GM19328 (cell line): ENCODE measurements around the gene SMIM5.
"Not testable (repeated sequence)": the region's sequence is repeated elsewhere in the genome, so short reads cannot be mapped to it uniquely, and the experiment has no call there.

Experiments
- ATAC-seq: cut with Tn5 transposase; IDR thresholded peaks from one replicate; pipeline ENCODE4 v1.9.1; 2021; ENCODE audit warnings: mild to moderate bottlenecking, moderate library complexity; ENCODE audit not compliant: unreplicated experiment

SMIM5 gene

DNA sequence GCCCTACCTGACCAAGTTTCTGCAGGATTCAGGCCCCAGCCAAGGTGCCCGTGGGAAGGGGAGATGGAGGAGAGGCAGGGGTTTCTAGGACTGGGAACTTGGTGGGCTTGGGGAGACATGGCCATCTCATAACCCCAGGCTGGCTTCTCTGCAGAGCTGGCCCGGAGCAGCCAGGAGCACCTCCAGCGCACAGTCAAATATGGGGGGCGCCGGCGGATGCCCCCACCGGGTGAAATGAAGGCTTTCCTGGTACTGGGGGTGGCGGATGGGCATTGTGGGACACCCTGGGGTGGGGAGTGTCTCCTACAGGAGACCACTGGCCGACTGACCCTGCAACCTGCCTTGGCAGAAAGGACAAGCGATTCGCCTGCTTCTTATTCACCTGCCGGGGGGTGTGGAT lies 9.2 kb upstream of the SMIM5 start:
- no peak for ATAC-seq

GRCh38 chr17:75624714-75625345 lies 8.4 kb upstream of the SMIM5 start:
- ATAC-seq, result no peak

DNA sequence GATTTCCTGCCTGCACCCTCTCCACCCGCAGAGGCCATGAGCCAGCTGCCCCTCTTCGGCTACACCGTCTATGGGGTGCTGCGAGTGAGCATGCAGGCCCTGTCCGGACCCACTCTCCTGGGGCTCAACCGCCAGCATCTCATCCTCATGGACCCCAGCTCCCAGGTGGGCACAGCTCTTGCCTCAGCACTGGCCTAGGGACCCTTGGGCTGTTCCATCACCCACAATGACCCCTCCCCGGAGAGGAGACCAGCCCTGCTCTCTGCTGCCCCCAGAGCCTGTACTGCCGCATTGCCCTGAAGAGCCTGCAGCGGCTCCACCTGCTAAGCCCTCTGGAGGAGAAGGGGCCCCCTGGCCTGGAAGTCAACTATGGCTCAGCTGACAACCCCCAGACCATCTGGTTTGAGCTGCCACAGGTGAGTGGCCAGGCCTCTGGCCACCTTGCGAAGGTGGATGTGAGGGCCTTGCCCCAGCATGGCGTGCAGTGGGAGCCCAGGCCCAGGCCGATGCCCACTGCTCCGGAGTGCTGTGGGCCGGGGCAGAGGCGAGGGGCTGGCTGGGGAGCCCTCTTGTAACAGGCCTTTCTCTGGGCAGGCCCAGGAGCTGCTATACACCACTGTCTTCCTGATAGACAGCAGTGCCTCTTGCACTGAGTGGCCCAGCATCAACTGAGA lies 7.3 kb upstream of the SMIM5 start:
- ATAC-seq, result no peak

- ATAC-seq, result no peak
These were observed 6.7 kb upstream of the SMIM5 start for GRCh38 chr17:75626496-75627038.

- ATAC-seq, result no peak
These were observed 6.1 kb upstream of the SMIM5 start for GRCh38 chr17:75627094-75627493.

DNA sequence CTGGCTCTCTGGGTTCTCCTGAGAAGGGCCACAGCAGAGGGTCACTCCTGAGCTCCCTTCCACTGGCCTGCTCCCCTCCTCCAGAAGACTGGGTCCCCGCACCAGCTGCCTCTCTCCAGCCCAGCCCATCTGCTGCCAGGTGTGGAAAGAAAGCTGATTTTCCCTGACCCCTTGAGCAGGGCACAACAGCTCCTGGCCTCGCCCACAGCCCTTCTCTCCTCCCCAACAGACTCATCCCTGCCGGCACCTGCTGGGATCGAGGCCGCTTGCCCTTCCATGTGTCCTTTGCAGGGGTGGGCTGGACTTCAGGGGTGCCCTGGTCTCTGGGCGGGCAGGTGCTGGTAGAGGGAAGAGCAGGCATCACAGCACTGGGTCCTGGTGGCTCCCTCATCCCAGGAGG lies 4.8 kb upstream of the SMIM5 start:
- ATAC-seq, result no peak

- no peak for ATAC-seq
These were observed 4.1 kb upstream of the SMIM5 start for GRCh38 chr17:75629157-75629556.

- no peak for ATAC-seq
These were observed 2.9 kb upstream of the SMIM5 start for GRCh38 chr17:75630071-75630917.

DNA sequence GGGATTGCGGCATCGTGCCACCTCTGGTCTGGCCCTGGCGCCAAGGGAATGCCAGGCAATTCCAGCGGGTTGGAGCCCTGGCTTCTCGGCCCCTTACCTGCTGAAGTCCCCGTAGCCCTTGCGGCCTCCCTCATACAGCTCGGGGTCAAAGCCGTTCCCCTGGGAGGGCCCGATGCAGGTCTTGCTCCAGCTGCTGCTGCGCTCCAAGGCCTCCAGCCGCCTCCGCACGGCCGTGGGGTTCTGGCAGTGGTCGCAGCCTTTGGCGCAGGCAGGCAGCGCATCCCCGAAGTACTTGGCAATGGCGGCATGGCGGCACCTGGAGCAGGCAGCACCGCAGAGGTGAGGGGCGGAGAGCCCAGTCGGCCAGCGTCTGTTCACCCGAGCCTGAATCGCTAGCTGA lies 1.9 kb upstream of the SMIM5 start:
- ATAC-seq, result no peak

DNA sequence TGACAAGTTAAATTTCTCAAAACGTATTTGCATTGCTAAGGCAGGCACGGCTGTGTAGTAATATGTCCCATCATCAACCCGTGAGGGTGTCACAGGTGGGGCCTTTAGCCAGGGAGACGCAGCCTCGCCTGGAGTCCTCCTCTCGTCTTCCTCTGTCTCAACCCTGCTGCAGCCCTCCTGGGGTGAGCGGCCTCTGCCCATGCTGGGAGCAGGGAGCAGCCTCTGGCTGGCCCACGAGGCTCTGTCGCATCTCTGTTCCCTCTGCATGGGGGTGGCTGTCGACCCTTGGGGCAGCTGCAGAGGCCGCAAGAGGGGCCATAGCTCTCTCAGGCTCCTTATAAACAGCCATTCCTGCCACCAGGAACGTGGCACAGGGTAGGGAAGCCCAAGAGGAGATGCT lies 806 bp upstream of the SMIM5 start:
- ATAC-seq, result no peak

GRCh38 chr17:75633486-75634375 lies 497 bp downstream of the SMIM5 start:
- no peak for ATAC-seq

DNA sequence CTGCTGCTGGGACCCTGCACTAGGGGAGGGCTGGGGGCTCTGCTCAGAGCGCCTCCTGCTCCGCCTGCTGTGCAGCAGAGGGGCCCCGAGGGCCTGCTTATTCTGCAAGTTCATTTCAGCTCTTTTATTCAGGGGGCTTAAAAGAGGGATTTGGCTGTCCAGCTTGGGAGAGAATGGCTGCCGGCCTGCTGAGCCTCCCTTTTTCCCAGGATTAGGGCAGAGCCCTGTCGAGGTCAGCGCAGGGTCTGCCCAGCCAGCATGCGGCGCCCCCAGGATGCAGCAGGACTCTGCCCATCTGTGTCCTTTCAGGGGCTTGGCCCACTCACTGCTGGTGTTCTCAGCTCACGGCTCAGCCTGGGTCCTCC lies 1.1 kb downstream of the SMIM5 start:
- no peak for ATAC-seq

- ATAC-seq, result no peak
These were observed 1.7 kb downstream of the SMIM5 start for GRCh38 chr17:75634754-75635609.

DNA sequence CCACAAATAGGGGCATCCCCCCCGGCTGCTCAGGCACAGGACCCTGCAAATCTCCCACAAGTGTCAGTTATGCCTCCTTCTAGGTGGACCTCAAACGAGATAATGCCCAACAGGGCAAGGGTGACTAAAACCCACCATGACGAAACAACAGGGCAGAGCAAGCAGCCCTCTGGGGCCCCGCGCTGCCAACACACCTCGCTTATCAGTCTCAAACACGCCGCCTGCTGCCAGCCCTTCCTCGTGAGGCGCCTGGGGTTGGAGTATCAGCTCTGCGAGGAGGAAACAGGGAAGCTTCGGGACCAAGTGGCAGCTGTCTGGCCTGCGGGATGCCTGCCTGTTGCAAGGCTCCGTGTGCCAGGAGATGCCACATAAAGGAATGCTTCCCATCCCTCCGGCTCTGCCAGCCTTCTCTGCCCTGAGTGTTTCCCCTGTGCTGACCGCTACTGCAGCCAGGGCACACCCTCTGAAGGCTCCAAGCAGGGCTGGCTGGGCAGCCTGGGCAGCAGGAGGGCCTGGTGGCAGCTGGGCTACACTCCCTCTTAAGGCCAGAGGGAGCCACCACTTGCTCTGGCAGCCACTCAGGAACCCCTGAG lies 2.5 kb downstream of the SMIM5 start:
- ATAC-seq, result no peak

DNA sequence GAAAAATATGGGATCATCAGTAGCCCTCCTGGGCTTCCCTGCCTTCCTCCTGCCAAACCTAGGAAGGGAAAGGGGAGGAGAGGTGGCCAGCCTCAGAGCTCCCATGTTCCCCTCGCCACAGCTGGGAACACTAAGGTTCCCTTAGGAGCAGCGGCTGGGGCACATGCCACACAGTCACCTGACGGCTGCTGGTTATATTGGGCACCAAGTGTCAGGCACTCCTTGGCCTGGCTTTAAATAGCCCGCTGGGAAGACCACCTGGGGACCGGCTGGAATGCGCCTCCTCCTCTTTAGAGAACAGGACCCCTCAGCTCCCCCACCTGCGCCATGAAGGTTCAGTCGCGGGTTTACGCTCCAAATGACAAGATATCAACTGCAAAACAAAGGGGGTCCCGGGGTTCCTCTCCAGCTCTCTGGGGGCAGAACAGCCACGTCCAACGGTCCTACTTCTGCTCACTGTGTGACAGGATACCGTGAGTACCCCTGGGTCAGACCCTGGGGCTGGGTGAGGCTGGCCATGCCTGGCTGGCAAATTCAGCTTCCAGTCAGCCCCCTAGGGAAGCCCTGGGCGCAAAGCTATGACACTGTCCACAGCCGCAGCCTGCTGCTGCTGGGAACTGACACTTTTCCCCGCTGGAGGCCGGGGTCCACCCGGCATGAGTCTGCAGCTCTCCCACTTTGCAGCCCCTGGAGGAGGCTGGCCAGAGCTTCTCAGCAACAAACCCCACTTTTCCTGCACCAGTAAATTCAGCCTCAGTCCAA lies 3.3 kb downstream of the SMIM5 start:
- ATAC-seq, result no peak

- no peak for ATAC-seq
These were observed 3.9 kb downstream of the SMIM5 start for GRCh38 chr17:75637143-75637538.

GRCh38 chr17:75637551-75637950 lies 4.3 kb downstream of the SMIM5 start:
- ATAC-seq, result no peak

- not testable (repeated sequence) for ATAC-seq
These were observed 4.8 kb downstream of the SMIM5 start for GRCh38 chr17:75638039-75638438.

DNA sequence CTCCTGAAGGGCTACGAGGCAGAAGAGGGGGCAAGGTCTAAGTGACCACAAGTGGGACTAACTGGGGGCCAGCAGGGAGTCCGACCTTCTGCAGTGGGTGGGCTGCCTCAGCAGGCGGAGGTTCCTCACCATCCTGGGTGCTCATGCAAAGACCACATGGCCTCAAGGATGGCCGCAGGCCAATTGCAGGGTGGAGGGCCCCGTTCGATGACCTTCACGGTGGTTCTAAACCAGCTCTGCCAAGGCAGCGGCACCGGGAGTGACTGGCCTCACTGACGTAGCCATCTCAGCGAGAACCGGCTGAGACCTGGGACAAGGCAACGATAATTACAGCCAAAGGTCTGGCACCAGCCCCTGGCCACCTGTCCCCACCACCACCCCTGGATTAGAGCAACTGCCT lies 5.7 kb downstream of the SMIM5 start:
- ATAC-seq, result no peak
